Pancreas (tissue), 10 donors: ENCODE data around the gene MYO18A. TPM values are rescaled to one million over a fixed set of nuclear protein-coding genes. Genes with fewer than 3 reads are reported as not detected.

ENCODE experiments used
- ATAC-seq, 4 donors: fragments of 200-7000 bp; cut with Tn5 transposase; one replicate each; pipeline versions ENCODE4 v1.8.0 to v1.9.1; 2020; ENCODE audit warnings: mild to moderate bottlenecking in 4 of 4, moderate library complexity in 4 of 4
- DNase-seq, 6 donors: peaks; one replicate each; pipeline ENCODE4 v3.0.0-alpha.2; 2020
- FAIRE-seq: peaks from 2 replicates; lab custom pipeline; 2012; peaks lifted over from hg19 to GRCh38; lab: Jason Lieb, UNC
- H3K27ac ChIP-seq, 4 donors: fragments of 200-600 bp; sonication (generic); 1 replicate in 3 of 4; 2 replicates in 1 of 4; pipeline versions ENCODE4 v1.5.0 to v1.8.0; 2020
- H3K27me3 ChIP-seq, 4 donors: fragments of 200-600 bp; one replicate each; pipeline ENCODE4 v1.8.0; 2021
- H3K36me3 ChIP-seq, 3 donors: fragments of 200-600 bp; sonication (generic) in 1 of 3; one replicate each; pipeline versions ENCODE4 v1.5.0 to v1.8.0; 2020 to 2021
- H3K4me1 ChIP-seq, 3 donors: fragments of 200-600 bp; one replicate each; pipeline ENCODE4 v1.8.0; 2021
- H3K4me3 ChIP-seq, 4 donors: fragments of 200-600 bp; sonication (generic) in 2 of 4; one replicate each; pipeline versions ENCODE4 v1.5.0 to v1.8.0; 2020 to 2021
- H3K9me3 ChIP-seq, 4 donors: fragments of 200-600 bp; one replicate each; pipeline ENCODE4 v1.8.0; 2021
- CTCF ChIP-seq, 4 donors: fragments of 200-600 bp; sonication (generic) in 3 of 4; IDR thresholded peaks; one replicate each; pipeline versions ENCODE4 v1.5.0 to v1.8.0; 2021; ENCODE audit warnings: antibody characterized with exemption in 4 of 4
- WGBS, 2 donors: extraction: QIAGEN DNeasy Blood & Tissue Kit; methylation state at CpG; one replicate each; pipeline ENCODE4 v1.1.7; 2013; 5-methylcytosine and 5-hydroxymethylcytosine counted together
- intact Hi-C, 3 donors: fragments of 100-400 bp; cut with DNase I; formaldehyde crosslinking; loops; one replicate each; pipeline versions ENCODE4 v1.11.1 to v1.14.2; 2022
- polyA plus RNA-seq, 2 donors: library from polyadenylated mRNA; stranded (reverse); fragments of 200-250 nt; gene quantifications; one replicate each; pipeline ENCODE4 v1.2.3, GENCODE V29; 2013
- total RNA-seq, 6 donors: library from RNA; stranded (reverse); fragmentation: NEBNext Ultra II Directional in 4 of 6; extraction: Animal tissue kit (Norgen Biotek cat#: 25700) in 4 of 6; gene quantifications; one replicate each; pipeline versions ENCODE4 v1.2.1 to v1.2.4, GENCODE V29; 2021 to 2023
- donor health status: healthy with polysubstance abuse.
- donor health status: DM: no; HTN: no; CAD: no; lungs with moderate emphysema.
- donor health status: DM: no; HTN: no; CAD: no.
- donor health status: control.
- donor health status: control.
- donor health status: Bipolar disorder and iron deficiency.
- donor health status: DM: yes; HTN: yes; CAD: no.
- donor health status: DM: no; HTN: no; CAD: no.
- donor health status: DM: no; HTN: no; CAD: no.
- donor health status: DM: yes; HTN: yes; CAD: no.

Gene MYO18A
- total and polyA plus RNA-seq, 8 donors: 21.3 to 85.3 (median 33.5) TPM

GRCh38 chr17:29079887-29080286, 100.3 kb downstream of the MYO18A start:
- Histone ChIP-seq H3K9me3 (no peaks in the 10 kb centered on the region), H3K4me1 (no peaks in the 10 kb centered on the region), H3K4me3 (no peak overlapping the region), H3K27ac (no peak overlapping the region), H3K27me3 (no peaks in the 10 kb centered on the region), H3K36me3 (peaks cover 0 to 13% (median 0%) of the 10 kb centered on the region in 3 donors)
- intact Hi-C loops: no loop called here
- no peak for ATAC-seq
- WGBS, 2 donors: 94 to 97% methylated on average over 32 to 33 of the region's 33 CpGs
- no peak for TF ChIP-seq CTCF (IDR thresholded peaks at IDR 0.05)
- DNase-seq: no peak
- FAIRE-seq: no peak

GRCh38 chr17:29079433-29079832, 100.8 kb downstream of the MYO18A start:
- no peak overlapping the region for H3K27ac ChIP-seq
- WGBS, 2 donors: 95 to 98% methylated on average over 14 to 16 of the region's 16 CpGs
- ATAC-seq (no peak), DNase-seq (no peak), FAIRE-seq (no peak)
- H3K27me3 ChIP-seq: no peaks in the 10 kb centered on the region
- H3K4me1 ChIP-seq: no peaks in the 10 kb centered on the region
- peaks cover 0 to 13% (median 0%) of the 10 kb centered on the region in 3 donors for H3K36me3 ChIP-seq
- intact Hi-C loops: no loop called here
- H3K4me3 ChIP-seq: no peak overlapping the region
- no peaks in the 10 kb centered on the region for H3K9me3 ChIP-seq
- no peak for TF ChIP-seq CTCF (IDR thresholded peaks at IDR 0.05)

GRCh38 chr17:29078183-29079045, 101.8 kb downstream of the MYO18A start:
- TF ChIP-seq CTCF (IDR thresholded peaks at IDR 0.05): no peak
- Histone ChIP-seq H3K4me1 (no peaks in the 10 kb centered on the region), H3K27me3 (no peaks in the 10 kb centered on the region), H3K9me3 (no peaks in the 10 kb centered on the region), H3K36me3 (peaks cover 0 to 8% (median 0%) of the 10 kb centered on the region in 3 donors), H3K27ac (no peak overlapping the region), H3K4me3 (no peak overlapping the region)
- FAIRE-seq (no peak), ATAC-seq (peak in 1 of 4 donors; percentile 17), DNase-seq (no peak)
- intact Hi-C loops: no loop called here
- WGBS, 2 donors: 84 to 87% methylated on average over 9 of the region's 9 CpGs

GRCh38 chr17:29077320-29077719, 102.9 kb downstream of the MYO18A start:
- Histone ChIP-seq H3K4me3 (no peak overlapping the region), H3K27me3 (no peaks in the 10 kb centered on the region), H3K9me3 (no peaks in the 10 kb centered on the region), H3K36me3 (peaks cover 0 to 6% (median 0%) of the 10 kb centered on the region in 3 donors), H3K4me1 (no peaks in the 10 kb centered on the region), H3K27ac (no peak overlapping the region)
- DNase-seq (no peak), ATAC-seq (no peak), FAIRE-seq (no peak)
- intact Hi-C loops: no loop called here
- no peak for TF ChIP-seq CTCF (IDR thresholded peaks at IDR 0.05)
- WGBS, 2 donors: 90 to 92% methylated on average over 7 of the region's 7 CpGs

- 88 to 90% methylated on average over 7 of the region's 7 CpGs for WGBS, 2 donors
- Histone ChIP-seq H3K27me3 (no peaks in the 10 kb centered on the region), H3K4me1 (no peaks in the 10 kb centered on the region), H3K9me3 (no peaks in the 10 kb centered on the region), H3K27ac (no peak overlapping the region), H3K4me3 (no peak overlapping the region), H3K36me3 (peaks cover 0 to 3% (median 0%) of the 10 kb centered on the region in 3 donors)
- FAIRE-seq (no peak), DNase-seq (no peak), ATAC-seq (no peak)
- TF ChIP-seq CTCF (IDR thresholded peaks at IDR 0.05): no peak
- intact Hi-C loops: no loop called here
Observed at GRCh38 chr17:29076722-29077121, 103.5 kb downstream of the MYO18A start.
